GM23338 (cell line): ENCODE results near the gene NPC1. TPM values are rescaled to one million over a fixed set of nuclear protein-coding genes. Genes with fewer than 3 reads are reported as not detected.

Experiments
- ATAC-seq: fragments of 200-7000 bp; cut with Tn5 transposase; 3 replicates; pipeline ENCODE4 v1.9.1; 2020
- DNase-seq: peaks from one replicate; pipeline ENCODE4 v3.0.0-alpha.2; 2015; ENCODE audit warnings: low spot score
- H2AFZ ChIP-seq: fragments of 200-600 bp; sonication (generic); 2 replicates; pipeline ENCODE4 v1.8.0; 2016; ENCODE audit warnings: antibody characterized with exemption, mild to moderate bottlenecking, moderate library complexity
- H3F3A ChIP-seq: fragments of 200-600 bp; sonication (generic); replicated peaks from 2 replicates; pipeline ENCODE4 v1.8.0; 2017; ENCODE audit warnings: antibody characterized with exemption, mixed run types, low read depth
- H3K27ac ChIP-seq: fragments of 200-600 bp; sonication (generic); 2 replicates; pipeline ENCODE4 v1.6.1; 2016; ENCODE audit warnings: low read depth
- H3K27me3 ChIP-seq: fragments of 200-600 bp; sonication (generic); 2 replicates; pipeline ENCODE4 v1.8.0; 2016; ENCODE audit warnings: mild to moderate bottlenecking, mixed run types, moderate library complexity; ENCODE audit not compliant: insufficient read depth
- H3K36me3 ChIP-seq: fragments of 200-600 bp; sonication (generic); 2 replicates; pipeline ENCODE4 v1.8.0; 2016; ENCODE audit warnings: mild to moderate bottlenecking; ENCODE audit not compliant: insufficient read depth
- H3K4me1 ChIP-seq: fragments of 200-600 bp; sonication (generic); 2 replicates; pipeline ENCODE4 v1.8.0; 2016; ENCODE audit warnings: mild to moderate bottlenecking, moderate library complexity; ENCODE audit not compliant: insufficient read depth
- H3K4me2 ChIP-seq: fragments of 200-600 bp; sonication (generic); 2 replicates; pipeline ENCODE4 v1.7.1; 2017; ENCODE audit warnings: mixed run types
- H3K4me3 ChIP-seq: fragments of 200-600 bp; sonication (generic); 2 replicates; pipeline ENCODE4 v1.6.1; 2016; ENCODE audit warnings: mixed run types
- H3K79me2 ChIP-seq: fragments of 200-600 bp; sonication (generic); replicated peaks from 2 replicates; pipeline ENCODE4 v1.8.0; 2017; ENCODE audit warnings: mild to moderate bottlenecking; ENCODE audit not compliant: insufficient read depth
- H3K9me2 ChIP-seq: fragments of 200-600 bp; sonication (generic); 2 replicates; pipeline ENCODE4 v1.8.0; 2017; ENCODE audit not compliant: insufficient read depth
- H4K20me1 ChIP-seq: fragments of 200-600 bp; sonication (generic); replicated peaks from 2 replicates; pipeline ENCODE4 v1.8.0; 2017; ENCODE audit warnings: mild to moderate bottlenecking; ENCODE audit not compliant: insufficient read depth
- H3K27ac Mint-ChIP-seq: 2 replicates; pipeline ENCODE4 v1.8.0; 2020; ENCODE audit warnings: inconsistent platforms, mild to moderate bottlenecking, moderate library complexity, mixed read lengths
- H3K27me3 Mint-ChIP-seq: 3 replicates; pipeline ENCODE4 v1.8.0; 2022; ENCODE audit warnings: low read depth, mild to moderate bottlenecking, moderate library complexity, mixed read lengths, inconsistent platforms; ENCODE audit not compliant: insufficient read depth, poor library complexity
- H3K36me3 Mint-ChIP-seq: 3 replicates; pipeline ENCODE4 v1.8.0; 2021; ENCODE audit warnings: low read depth, mild to moderate bottlenecking, inconsistent platforms, moderate library complexity, mixed read lengths
- H3K4me1 Mint-ChIP-seq: 3 replicates; pipeline ENCODE4 v1.8.0; 2020; ENCODE audit warnings: mild to moderate bottlenecking, inconsistent platforms, mixed read lengths
- H3K4me3 Mint-ChIP-seq: 3 replicates; pipeline ENCODE4 v1.8.0; 2021; ENCODE audit warnings: moderate library complexity, mild to moderate bottlenecking, inconsistent platforms, mixed read lengths
- H3K9me3 Mint-ChIP-seq: 3 replicates; pipeline ENCODE4 v1.8.0; 2020; ENCODE audit warnings: moderate library complexity, mild to moderate bottlenecking, inconsistent platforms, mixed read lengths
- CREB1 ChIP-seq: fragments of 250-450 bp; sonication (Bioruptor Pico); IDR thresholded peaks from 2 replicates; pipeline ENCODE4 v1.5.0; 2020; ENCODE audit warnings: low read depth, mild to moderate bottlenecking, moderate library complexity
- EZH2 ChIP-seq: fragments of 200-600 bp; sonication (generic); IDR thresholded peaks from one replicate; pipeline ENCODE4 v1.8.0; 2017; ENCODE audit warnings: antibody characterized with exemption, mild to moderate bottlenecking, low read depth; ENCODE audit not compliant: unreplicated experiment
- EZH2phosphoT487 ChIP-seq: fragments of 200-600 bp; sonication (generic); IDR thresholded peaks from one replicate; pipeline ENCODE4 v1.8.1; 2018; ENCODE audit warnings: antibody characterized with exemption; ENCODE audit not compliant: unreplicated experiment
- NANOG ChIP-seq: IDR thresholded peaks from 2 replicates; pipeline ENCODE4 v1.6.1; 2016; ENCODE audit warnings: antibody characterized with exemption, borderline replicate concordance
- POLR2AphosphoS5 ChIP-seq: IDR thresholded peaks from 2 replicates; pipeline ENCODE4 v1.6.1; 2016; ENCODE audit warnings: antibody characterized with exemption, low read depth
- STAT1 ChIP-seq: IDR thresholded peaks from one replicate; pipeline ENCODE4 v1.6.1; 2016; ENCODE audit warnings: antibody characterized with exemption; ENCODE audit not compliant: unreplicated experiment
- ZNF114 ChIP-seq: fragments of 250-450 bp; sonication (Bioruptor Pico); IDR thresholded peaks from 2 replicates; pipeline ENCODE4 v1.5.0; 2020; ENCODE audit warnings: mild to moderate bottlenecking, moderate library complexity
- ZNF331 ChIP-seq: fragments of 250-450 bp; sonication (Bioruptor Pico); IDR thresholded peaks from 2 replicates; pipeline ENCODE4 v1.5.0; 2020; ENCODE audit warnings: low read depth, mild to moderate bottlenecking, moderate library complexity
- polyA plus RNA-seq: library from polyadenylated mRNA; unstranded; fragments of >200 nt; fragmentation: Nextera tagmentation; extraction: Ambion mirVana; gene quantifications from 2 replicates; pipeline ENCODE4 v1.2.1, GENCODE V29; 2016
- total RNA-seq: library from RNA; depleted of rRNA; stranded (reverse); fragments of >200 nt; shearing (Covaris generic); gene quantifications from 2 replicates; pipeline ENCODE4 v1.2.3, GENCODE V29; 2014
- TF ChIP-seq, protein P1 (sequence below), 2 experiments: fragments of 200-600 bp in 1 of 2; sonication (generic) in 1 of 2; conservative IDR thresholded peaks; 2 replicates each; pipeline versions ENCODE4 v1.5.1 to v1.6.1; 2016 to 2017; ENCODE audit warnings: antibody characterized with exemption in 2 of 2, low read depth in 2 of 2, mild to moderate bottlenecking in 2 of 2, moderate library complexity in 1 of 2
- TF ChIP-seq, protein P2 (sequence below): IDR thresholded peaks from 2 replicates; pipeline ENCODE4 v1.6.1; 2016; ENCODE audit warnings: antibody characterized with exemption
- TF ChIP-seq, protein P3 (sequence below): IDR thresholded peaks from one replicate; pipeline ENCODE4 v1.6.1; 2018; ENCODE audit warnings: antibody characterized with exemption; ENCODE audit not compliant: unreplicated experiment

NPC1 gene
- total and polyA plus RNA-seq, 2 experiments from 2014 or later, result 18.4 to 45.1 TPM

DNA sequence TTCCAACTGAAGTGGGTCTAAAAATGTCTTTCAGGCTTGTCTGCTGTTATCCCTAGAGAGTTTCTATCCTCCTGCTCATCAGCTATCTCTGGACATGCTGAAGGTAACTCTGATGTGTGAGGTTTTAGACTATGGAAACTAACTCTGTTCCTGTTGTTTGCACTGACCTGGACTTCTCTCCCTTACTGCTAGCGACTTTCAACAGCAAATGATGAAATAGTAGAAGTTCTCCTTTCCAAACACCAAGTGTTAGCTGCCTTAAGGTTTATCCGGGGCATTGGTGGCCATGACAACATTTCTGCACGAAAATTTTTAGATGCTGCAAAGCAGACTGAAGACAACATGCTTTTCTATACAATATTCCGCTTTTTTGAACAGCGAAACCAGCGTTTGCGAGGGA lies 56.1 kb downstream of the NPC1 start:
- H3K4me3 Mint-ChIP-seq, result no peak overlapping the region
- Histone ChIP-seq H3K4me3 (no peak overlapping the region), H3K4me1 (no peaks in the 10 kb centered on the region), H3K9me2 (no peaks in the 10 kb centered on the region), H4K20me1 (peaks cover 6% of the 10 kb centered on the region; the same call in 1 of the 2 replicates), H3K36me3 (peaks cover 60% of the 10 kb centered on the region), H3K27ac (no peak overlapping the region), H3F3A (peaks cover 14% of the 10 kb centered on the region; the same call in 1 of the 2 replicates), H3K4me2 (no peak overlapping the region), H2AFZ (no peak overlapping the region), H3K27me3 (no peaks in the 10 kb centered on the region), H3K79me2 (no peaks in the 10 kb centered on the region)
- no peak for ATAC-seq
- H3K27me3 Mint-ChIP-seq, result peaks cover 2% of the 10 kb centered on the region
- peaks cover 83% of the 10 kb centered on the region for H3K36me3 Mint-ChIP-seq
- no peaks in the 10 kb centered on the region for H3K9me3 Mint-ChIP-seq
- DNase-seq, result no peak
- TF ChIP-seq NANOG, result no peak
- TF ChIP-seq, protein P1, sequence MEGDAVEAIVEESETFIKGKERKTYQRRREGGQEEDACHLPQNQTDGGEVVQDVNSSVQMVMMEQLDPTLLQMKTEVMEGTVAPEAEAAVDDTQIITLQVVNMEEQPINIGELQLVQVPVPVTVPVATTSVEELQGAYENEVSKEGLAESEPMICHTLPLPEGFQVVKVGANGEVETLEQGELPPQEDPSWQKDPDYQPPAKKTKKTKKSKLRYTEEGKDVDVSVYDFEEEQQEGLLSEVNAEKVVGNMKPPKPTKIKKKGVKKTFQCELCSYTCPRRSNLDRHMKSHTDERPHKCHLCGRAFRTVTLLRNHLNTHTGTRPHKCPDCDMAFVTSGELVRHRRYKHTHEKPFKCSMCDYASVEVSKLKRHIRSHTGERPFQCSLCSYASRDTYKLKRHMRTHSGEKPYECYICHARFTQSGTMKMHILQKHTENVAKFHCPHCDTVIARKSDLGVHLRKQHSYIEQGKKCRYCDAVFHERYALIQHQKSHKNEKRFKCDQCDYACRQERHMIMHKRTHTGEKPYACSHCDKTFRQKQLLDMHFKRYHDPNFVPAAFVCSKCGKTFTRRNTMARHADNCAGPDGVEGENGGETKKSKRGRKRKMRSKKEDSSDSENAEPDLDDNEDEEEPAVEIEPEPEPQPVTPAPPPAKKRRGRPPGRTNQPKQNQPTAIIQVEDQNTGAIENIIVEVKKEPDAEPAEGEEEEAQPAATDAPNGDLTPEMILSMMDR (conservative IDR thresholded peaks at IDR 0.05; ENCODE audit: low read depth in 2 of 2), result no peak
- TF ChIP-seq ZNF331, result no peak
- TF ChIP-seq EZH2phosphoT487, result no peak
- TF ChIP-seq CREB1, result no peak
- H3K4me1 Mint-ChIP-seq, result no peaks in the 10 kb centered on the region; the same call in 2 of the 3 replicates
- no peak overlapping the region for H3K27ac Mint-ChIP-seq

DNA sequence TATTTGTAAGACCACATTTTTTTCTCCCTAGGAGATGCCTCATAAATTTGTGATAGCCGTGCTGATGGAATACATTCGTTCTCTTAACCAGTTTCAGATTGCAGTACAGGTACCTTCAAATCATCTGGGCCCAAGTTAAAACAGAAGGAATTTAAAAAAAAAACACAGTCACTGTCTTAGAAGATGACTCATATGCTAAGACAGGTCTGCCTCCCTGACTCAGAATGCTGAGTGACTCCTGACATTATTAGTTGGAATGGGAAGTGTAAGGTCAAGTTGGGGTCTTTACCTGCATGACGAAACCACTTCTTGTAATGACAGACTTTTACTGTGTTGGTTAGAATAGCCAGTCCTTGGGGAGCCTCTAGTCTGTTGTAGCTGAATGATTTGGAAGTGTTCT lies 56.7 kb downstream of the NPC1 start:
- no peak overlapping the region for H3K4me2 ChIP-seq
- TF ChIP-seq, protein P2, sequence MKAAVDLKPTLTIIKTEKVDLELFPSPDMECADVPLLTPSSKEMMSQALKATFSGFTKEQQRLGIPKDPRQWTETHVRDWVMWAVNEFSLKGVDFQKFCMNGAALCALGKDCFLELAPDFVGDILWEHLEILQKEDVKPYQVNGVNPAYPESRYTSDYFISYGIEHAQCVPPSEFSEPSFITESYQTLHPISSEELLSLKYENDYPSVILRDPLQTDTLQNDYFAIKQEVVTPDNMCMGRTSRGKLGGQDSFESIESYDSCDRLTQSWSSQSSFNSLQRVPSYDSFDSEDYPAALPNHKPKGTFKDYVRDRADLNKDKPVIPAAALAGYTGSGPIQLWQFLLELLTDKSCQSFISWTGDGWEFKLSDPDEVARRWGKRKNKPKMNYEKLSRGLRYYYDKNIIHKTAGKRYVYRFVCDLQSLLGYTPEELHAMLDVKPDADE, result no peak
- TF ChIP-seq ZNF114 (CRISPR knock-in tag) (no peak), POLR2AphosphoS5 (no peak), EZH2 (no peak), STAT1 (no peak)
- TF ChIP-seq, protein P3, sequence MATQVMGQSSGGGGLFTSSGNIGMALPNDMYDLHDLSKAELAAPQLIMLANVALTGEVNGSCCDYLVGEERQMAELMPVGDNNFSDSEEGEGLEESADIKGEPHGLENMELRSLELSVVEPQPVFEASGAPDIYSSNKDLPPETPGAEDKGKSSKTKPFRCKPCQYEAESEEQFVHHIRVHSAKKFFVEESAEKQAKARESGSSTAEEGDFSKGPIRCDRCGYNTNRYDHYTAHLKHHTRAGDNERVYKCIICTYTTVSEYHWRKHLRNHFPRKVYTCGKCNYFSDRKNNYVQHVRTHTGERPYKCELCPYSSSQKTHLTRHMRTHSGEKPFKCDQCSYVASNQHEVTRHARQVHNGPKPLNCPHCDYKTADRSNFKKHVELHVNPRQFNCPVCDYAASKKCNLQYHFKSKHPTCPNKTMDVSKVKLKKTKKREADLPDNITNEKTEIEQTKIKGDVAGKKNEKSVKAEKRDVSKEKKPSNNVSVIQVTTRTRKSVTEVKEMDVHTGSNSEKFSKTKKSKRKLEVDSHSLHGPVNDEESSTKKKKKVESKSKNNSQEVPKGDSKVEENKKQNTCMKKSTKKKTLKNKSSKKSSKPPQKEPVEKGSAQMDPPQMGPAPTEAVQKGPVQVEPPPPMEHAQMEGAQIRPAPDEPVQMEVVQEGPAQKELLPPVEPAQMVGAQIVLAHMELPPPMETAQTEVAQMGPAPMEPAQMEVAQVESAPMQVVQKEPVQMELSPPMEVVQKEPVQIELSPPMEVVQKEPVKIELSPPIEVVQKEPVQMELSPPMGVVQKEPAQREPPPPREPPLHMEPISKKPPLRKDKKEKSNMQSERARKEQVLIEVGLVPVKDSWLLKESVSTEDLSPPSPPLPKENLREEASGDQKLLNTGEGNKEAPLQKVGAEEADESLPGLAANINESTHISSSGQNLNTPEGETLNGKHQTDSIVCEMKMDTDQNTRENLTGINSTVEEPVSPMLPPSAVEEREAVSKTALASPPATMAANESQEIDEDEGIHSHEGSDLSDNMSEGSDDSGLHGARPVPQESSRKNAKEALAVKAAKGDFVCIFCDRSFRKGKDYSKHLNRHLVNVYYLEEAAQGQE, result no peak

More for the DNA sequence above, 56.7 kb downstream of the NPC1 start:
- Mint-ChIP-seq H3K36me3 (peaks cover 78% of the 10 kb centered on the region), H3K9me3 (no peaks in the 10 kb centered on the region), H3K27me3 (peaks cover 2% of the 10 kb centered on the region), H3K4me3 (no peak overlapping the region), H3K27ac (no peak overlapping the region), H3K4me1 (no peaks in the 10 kb centered on the region; the same call in 2 of the 3 replicates)
- H3K79me2 ChIP-seq, result no peaks in the 10 kb centered on the region
- H2AFZ ChIP-seq, result no peak overlapping the region
- H3K9me2 ChIP-seq, result no peaks in the 10 kb centered on the region
- no peak overlapping the region for H3K4me3 ChIP-seq
- DNase-seq, result no peak
- peaks cover 14% of the 10 kb centered on the region; the same call in 1 of the 2 replicates for H3F3A ChIP-seq
- H3K4me1 ChIP-seq, result no peaks in the 10 kb centered on the region
- ATAC-seq, result no peak
- H3K27me3 ChIP-seq, result no peaks in the 10 kb centered on the region
- 0 out of 2 replicates have a peak, but pooled peaks cover 3% of the 10 kb centered on the region for H4K20me1 ChIP-seq
- H3K36me3 ChIP-seq, result peaks cover 54% of the 10 kb centered on the region
- H3K27ac ChIP-seq, result no peak overlapping the region
